Keratinocyte (primary cell): ENCODE data around the gene LRP11. TPM values are rescaled to one million over a fixed set of nuclear protein-coding genes. Genes with fewer than 3 reads are reported as not detected.

ENCODE experiments used
- DNase-seq: peaks from one replicate; pipeline ENCODE4 v3.0.0-alpha.2; 2011; ENCODE audit warnings: low read depth, missing footprints, low spot score
- FAIRE-seq: peaks from 2 replicates; lab custom pipeline; 2011; peaks lifted over from hg19 to GRCh38; lab: Jason Lieb, UNC
- H2AFZ ChIP-seq: 2 replicates; pipeline ENCODE4 v1.6.0; 2012; ENCODE audit warnings: low read length, control low read depth, inconsistent platforms; ENCODE audit not compliant: control insufficient read depth
- H3K27ac ChIP-seq: 2 replicates; pipeline ENCODE4 v1.5.1; 2011; ENCODE audit warnings: low read length; ENCODE audit not compliant: control insufficient read depth, insufficient read depth
- H3K27me3 ChIP-seq: 3 replicates; pipeline ENCODE4 v1.6.0; 2011; ENCODE audit warnings: low read length; ENCODE audit not compliant: control insufficient read depth, insufficient read depth; ENCODE audit errors: extremely low read depth
- H3K36me3 ChIP-seq, 2 experiments: 2 replicates in 1 of 2; 3 replicates in 1 of 2; pipeline ENCODE4 v1.5.1; 2011; ENCODE audit warnings: low read length in 2 of 2, mild to moderate bottlenecking in 1 of 2; ENCODE audit not compliant: control insufficient read depth in 2 of 2, insufficient read depth in 2 of 2; ENCODE audit errors: extremely low read depth in 1 of 2
- H3K4me1 ChIP-seq: 3 replicates; pipeline ENCODE4 v1.5.1; 2011; ENCODE audit warnings: low read length; ENCODE audit not compliant: control insufficient read depth, insufficient read depth; ENCODE audit errors: extremely low read depth
- H3K4me2 ChIP-seq: 3 replicates; pipeline ENCODE4 v1.6.0; 2011; ENCODE audit warnings: low read depth, low read length; ENCODE audit not compliant: control insufficient read depth, insufficient read depth; ENCODE audit errors: extremely low read depth
- H3K4me3 ChIP-seq, 3 experiments: fragments of 200-600 bp in 1 of 3; sonication (generic) in 1 of 3; 2 replicates in 2 of 3; 3 replicates in 1 of 3; pipeline ENCODE4 v1.5.1; 2011 to 2016; ENCODE audit warnings: low read length in 3 of 3, mild to moderate bottlenecking in 3 of 3, control low read depth in 2 of 3, inconsistent platforms in 1 of 3, low read depth in 1 of 3, mixed read lengths in 1 of 3, mixed run types in 1 of 3, moderate library complexity in 1 of 3; ENCODE audit not compliant: control insufficient read depth in 2 of 3, insufficient read depth in 2 of 3; ENCODE audit errors: extremely low read depth in 1 of 3
- H3K79me2 ChIP-seq: 2 replicates; pipeline ENCODE4 v1.6.0; 2012; ENCODE audit warnings: low read length; ENCODE audit not compliant: control insufficient read depth, insufficient read depth
- H3K9ac ChIP-seq: 3 replicates; pipeline ENCODE4 v1.6.0; 2011; ENCODE audit warnings: low read length; ENCODE audit not compliant: control insufficient read depth, insufficient read depth; ENCODE audit errors: extremely low read depth
- H3K9me1 ChIP-seq: 3 replicates; pipeline ENCODE4 v1.6.0; 2011; ENCODE audit warnings: low read length; ENCODE audit not compliant: control insufficient read depth, insufficient read depth; ENCODE audit errors: extremely low read depth
- H3K9me3 ChIP-seq: 2 replicates; pipeline ENCODE4 v1.5.1; 2012; ENCODE audit warnings: low read depth, low read length; ENCODE audit not compliant: control insufficient read depth
- H4K20me1 ChIP-seq: 3 replicates; pipeline ENCODE4 v1.6.0; 2011; ENCODE audit warnings: low read length; ENCODE audit not compliant: control insufficient read depth, insufficient read depth; ENCODE audit errors: extremely low read depth
- CTCF ChIP-seq, 3 experiments: IDR thresholded peaks in 1 of 3; conservative IDR thresholded peaks in 1 of 3; optimal IDR thresholded peaks in 1 of 3; 2 replicates in 2 of 3; 3 replicates in 1 of 3; pipeline versions ENCODE3 to v1.5.1; 2011; ENCODE audit warnings: low read length in 3 of 3, mild to moderate bottlenecking in 3 of 3, moderate library complexity in 2 of 3, control low read depth in 1 of 3, inconsistent platforms in 1 of 3; ENCODE audit not compliant: insufficient read depth in 2 of 3; ENCODE audit errors: extremely low read depth in 1 of 3
- EZH2 ChIP-seq: IDR thresholded peaks from one replicate; pipeline ENCODE4 v1.6.1; 2012; ENCODE audit warnings: inconsistent platforms, mild to moderate bottlenecking, low read length, moderate library complexity
- dilution Hi-C: fragments of 300-500 bp; cut with MboI; formaldehyde crosslinking; loops from one replicate; pipeline ENCODE4 v1.7.0; 2020; ENCODE audit warnings: low sequenced_read_pairs; ENCODE audit not compliant: extremely low pct_ligation_motif_present
- polyA plus RNA-seq, 5 experiments: library from polyadenylated mRNA; depleted of rRNA in 3 of 5; stranded (reverse) in 3 of 5; stranded (forward) in 1 of 5; unstranded in 1 of 5; fragments of >200 nt; gene quantifications; 1 replicate in 1 of 5; 2 replicates in 3 of 5; 3 replicates in 1 of 5; pipeline versions ENCODE4 v1.2.1 to v1.2.3, GENCODE V29; 2011 to 2012; ENCODE audit warnings: missing spikeins in 2 of 5, low read depth in 1 of 5, low replicate concordance in 1 of 5

Gene LRP11
- polyA plus RNA-seq, 1 donor (not counting 4 experiments of a cell fraction or from before 2014, with no cell fraction given) = 31.1 TPM

DNA sequence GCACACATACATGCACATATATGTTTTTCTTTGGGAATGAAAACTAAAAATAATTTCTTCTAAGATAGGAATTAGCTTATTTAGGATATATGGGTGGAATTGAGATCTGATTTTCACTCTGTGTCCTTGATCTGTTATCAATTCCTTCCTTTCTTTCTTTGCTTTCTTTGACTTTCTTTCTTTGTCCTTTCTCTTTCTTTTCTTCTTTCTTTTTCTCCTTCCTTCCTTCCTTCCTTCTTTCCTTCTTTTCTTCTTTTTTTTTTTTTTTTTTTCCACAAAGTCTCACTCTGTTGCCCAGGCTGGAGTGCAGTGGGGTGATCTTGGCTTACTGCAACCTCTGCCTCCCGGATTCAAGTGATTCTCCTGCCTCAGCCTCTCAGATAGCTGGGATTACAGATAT lies 86.5 kb downstream of the LRP11 start:
- Histone ChIP-seq H3K79me2 (peaks cover 3% of the 10 kb centered on the region), H3K9me3 (no peaks in the 10 kb centered on the region), H3K4me2 (no peak overlapping the region), H3K9me1 (no peaks in the 10 kb centered on the region), H3K36me3 (peaks cover 0 to 10% of the 10 kb centered on the region in 2 experiments), H3K4me1 (no peaks in the 10 kb centered on the region), H3K27ac (no peak overlapping the region), H4K20me1 (no peaks in the 10 kb centered on the region), H3K9ac (no peak overlapping the region), H2AFZ (no peak overlapping the region), H3K4me3 (no peak overlapping the region), H3K27me3 (no peaks in the 10 kb centered on the region)
- dilution Hi-C loops = no loop called here
- FAIRE-seq = no peak
- no peak for DNase-seq
- TF ChIP-seq CTCF (optimal IDR thresholded peaks at IDR 0.05 in 1 of 3, IDR thresholded peaks at IDR 0.05 in 1 of 3, conservative IDR thresholded peaks at IDR 0.05 in 1 of 3; ENCODE audit: extremely low read depth in 1 of 3, insufficient read depth in 2 of 3, low read length in 3 of 3) = no peak
- no peak for TF ChIP-seq EZH2

GRCh38 chr6:149771925-149772324 lies 92.2 kb downstream of the LRP11 start:
- no peaks in the 10 kb centered on the region for H3K9me3 ChIP-seq
- H3K27me3 ChIP-seq = no peaks in the 10 kb centered on the region
- H4K20me1 ChIP-seq = no peaks in the 10 kb centered on the region
- H3K4me2 ChIP-seq = no peak overlapping the region
- dilution Hi-C loops = no loop called here
- peaks cover 27% of the 10 kb centered on the region for H3K79me2 ChIP-seq
- DNase-seq = no peak
- H3K9ac ChIP-seq = no peak overlapping the region
- no peak overlapping the region for H3K27ac ChIP-seq
- H3K36me3 ChIP-seq = peaks cover 0 to 5% of the 10 kb centered on the region in 2 experiments
- FAIRE-seq = no peak
- H2AFZ ChIP-seq = no peak overlapping the region
- H3K9me1 ChIP-seq = no peaks in the 10 kb centered on the region
- H3K4me3 ChIP-seq = no peak overlapping the region
- TF ChIP-seq EZH2 = no peak
- TF ChIP-seq CTCF (optimal IDR thresholded peaks at IDR 0.05 in 1 of 3, IDR thresholded peaks at IDR 0.05 in 1 of 3, conservative IDR thresholded peaks at IDR 0.05 in 1 of 3; ENCODE audit: extremely low read depth in 1 of 3, insufficient read depth in 2 of 3, low read length in 3 of 3) = no peak
- no peaks in the 10 kb centered on the region for H3K4me1 ChIP-seq
